ENCODE measurements around the gene CELF5. TPM values are rescaled to one million over a fixed set of nuclear protein-coding genes. Genes with fewer than 3 reads are reported as not detected.
"Not testable (repeated sequence)": the region's sequence is repeated elsewhere in the genome, so short reads cannot be mapped to it uniquely, and the experiment has no call there.

Gene CELF5
- total RNA-seq, 1 donor from 2014 or later, result not detected

DNA sequence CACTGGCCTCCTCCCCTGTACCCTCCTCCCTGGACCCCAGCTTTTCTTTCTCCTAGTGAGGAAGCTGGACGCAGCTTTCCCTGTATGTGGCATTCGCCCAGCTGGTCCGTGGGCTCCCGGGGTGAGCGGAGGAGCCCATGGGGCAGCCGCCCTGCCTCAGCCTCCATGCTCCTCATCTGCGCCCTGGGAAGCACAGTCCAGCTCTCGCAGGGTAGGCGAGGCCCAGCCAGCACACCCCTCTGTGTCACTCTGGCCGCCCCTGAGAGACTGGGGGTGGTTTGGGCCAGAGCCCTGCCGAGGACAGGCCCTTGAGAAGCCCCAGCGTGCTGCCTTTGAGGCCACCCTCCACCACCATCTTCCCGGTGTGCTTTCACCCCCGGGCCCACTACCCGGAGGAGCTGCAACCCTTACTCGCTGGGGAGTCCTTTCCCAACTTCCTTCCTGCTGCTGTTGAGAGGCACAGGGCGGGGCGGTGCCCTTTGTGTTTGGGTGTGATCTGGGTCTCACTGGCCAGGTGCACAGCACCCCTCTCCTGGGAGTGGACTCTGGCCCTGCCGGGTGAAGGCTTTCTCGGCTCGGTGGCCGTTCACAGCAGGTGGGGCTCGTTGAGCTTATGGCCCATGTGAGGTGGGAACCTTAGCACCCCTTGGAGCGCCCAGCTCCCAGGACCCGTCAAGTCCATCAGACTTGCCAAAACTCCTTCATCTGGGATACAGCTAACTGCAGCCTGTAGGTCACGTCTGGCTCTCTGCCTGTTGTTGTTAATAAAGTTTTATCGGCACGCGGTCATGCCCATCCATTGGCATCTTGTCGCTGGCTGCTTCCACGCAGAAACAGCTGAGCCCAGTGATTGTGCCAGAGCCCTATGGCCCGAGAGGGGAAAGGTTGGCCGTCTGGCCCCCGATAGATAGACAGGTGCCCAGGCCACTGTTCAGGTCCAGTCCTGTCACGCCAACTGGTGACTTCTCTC, 35.5 kb upstream of the CELF5 start:
- Mint-ChIP-seq H3K27ac (no peak overlapping the region), H3K27me3 (no peaks in the 10 kb centered on the region), H3K4me3 (peak overlapping the region; percentile 41), H3K36me3 (ENCODE audit: low read depth) (peaks cover 33% of the 10 kb centered on the region), H3K4me1 (peaks cover 57% of the 10 kb centered on the region), H3K9me3 (no peaks in the 10 kb centered on the region)
- DNase-seq (no peak), ATAC-seq (ENCODE audit: low read depth) (no peak)
- POLR2A ChIA-PET, result interaction anchor here (0.5 kb wide), 1 partner anchor 30 kb away, joined by 7 read pairs; no protein-coding TSS in a partner anchor
- intact Hi-C loops (cut with micrococcal nuclease), result loop anchor here (10.0 kb wide), 2 partner anchors 386 to 1104 kb away; partner anchors contain the start of gene HMG20B
- TF ChIP-seq, protein P1, sequence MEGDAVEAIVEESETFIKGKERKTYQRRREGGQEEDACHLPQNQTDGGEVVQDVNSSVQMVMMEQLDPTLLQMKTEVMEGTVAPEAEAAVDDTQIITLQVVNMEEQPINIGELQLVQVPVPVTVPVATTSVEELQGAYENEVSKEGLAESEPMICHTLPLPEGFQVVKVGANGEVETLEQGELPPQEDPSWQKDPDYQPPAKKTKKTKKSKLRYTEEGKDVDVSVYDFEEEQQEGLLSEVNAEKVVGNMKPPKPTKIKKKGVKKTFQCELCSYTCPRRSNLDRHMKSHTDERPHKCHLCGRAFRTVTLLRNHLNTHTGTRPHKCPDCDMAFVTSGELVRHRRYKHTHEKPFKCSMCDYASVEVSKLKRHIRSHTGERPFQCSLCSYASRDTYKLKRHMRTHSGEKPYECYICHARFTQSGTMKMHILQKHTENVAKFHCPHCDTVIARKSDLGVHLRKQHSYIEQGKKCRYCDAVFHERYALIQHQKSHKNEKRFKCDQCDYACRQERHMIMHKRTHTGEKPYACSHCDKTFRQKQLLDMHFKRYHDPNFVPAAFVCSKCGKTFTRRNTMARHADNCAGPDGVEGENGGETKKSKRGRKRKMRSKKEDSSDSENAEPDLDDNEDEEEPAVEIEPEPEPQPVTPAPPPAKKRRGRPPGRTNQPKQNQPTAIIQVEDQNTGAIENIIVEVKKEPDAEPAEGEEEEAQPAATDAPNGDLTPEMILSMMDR (IDR thresholded peaks at IDR 0.05), result no peak
- CTCF ChIA-PET, result no interaction called here

DNA sequence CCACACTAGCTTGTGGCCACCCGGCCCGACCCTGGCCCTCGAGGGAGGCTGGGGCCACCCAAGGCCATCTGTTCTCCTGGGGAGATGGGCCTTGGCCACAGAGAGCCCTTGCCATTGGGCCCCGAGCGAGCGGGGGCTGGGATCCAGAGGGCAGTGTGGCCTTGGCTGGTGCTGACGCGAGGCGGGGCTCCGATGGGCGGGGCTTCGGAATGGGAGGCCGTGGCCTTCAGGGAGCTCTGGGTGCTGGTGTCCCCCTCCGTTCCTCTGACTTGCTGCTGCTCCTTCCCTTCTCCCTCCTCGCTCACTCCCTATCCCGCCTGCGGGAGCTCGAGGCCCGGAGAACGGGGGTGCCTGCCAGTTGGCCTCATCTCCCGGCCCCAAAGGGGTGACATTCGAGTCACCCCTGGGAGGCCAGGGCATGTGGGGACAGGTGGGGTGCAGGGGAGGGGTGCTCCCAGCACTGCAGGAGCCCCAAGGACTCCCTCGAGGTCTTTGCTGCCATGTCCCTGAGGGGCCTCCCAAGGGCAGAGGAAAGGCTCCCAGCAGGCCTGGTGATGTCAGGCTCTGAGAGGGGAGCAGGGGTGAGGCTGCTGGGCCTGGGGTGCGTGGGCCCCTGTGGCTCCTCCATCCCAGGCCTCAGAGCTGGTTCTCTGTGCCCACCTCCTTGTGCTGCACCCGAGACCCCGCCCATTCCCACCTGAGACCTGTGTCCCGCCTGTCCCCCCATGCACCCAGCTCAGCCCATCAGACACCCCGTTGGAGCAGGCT, 34.6 kb upstream of the CELF5 start:
- intact Hi-C loops (cut with micrococcal nuclease), result loop anchor here (10.0 kb wide), 2 partner anchors 385 to 1105 kb away; partner anchors contain the start of gene HMG20B
- H3K4me1 Mint-ChIP-seq, result peaks cover 47% of the 10 kb centered on the region
- CTCF ChIA-PET, result no interaction called here
- POLR2A ChIA-PET, result no interaction called here
- no peak overlapping the region for H3K4me3 Mint-ChIP-seq
- peaks cover 36% of the 10 kb centered on the region for H3K36me3 Mint-ChIP-seq (ENCODE audit: low read depth)
- no peak overlapping the region for H3K27ac Mint-ChIP-seq
- no peaks in the 10 kb centered on the region for H3K27me3 Mint-ChIP-seq
- TF ChIP-seq, protein P1 (IDR thresholded peaks at IDR 0.05), result no peak
- peaks cover 2% of the 10 kb centered on the region for H3K9me3 Mint-ChIP-seq
- ATAC-seq (ENCODE audit: low read depth) (no peak), DNase-seq (no peak)

DNA sequence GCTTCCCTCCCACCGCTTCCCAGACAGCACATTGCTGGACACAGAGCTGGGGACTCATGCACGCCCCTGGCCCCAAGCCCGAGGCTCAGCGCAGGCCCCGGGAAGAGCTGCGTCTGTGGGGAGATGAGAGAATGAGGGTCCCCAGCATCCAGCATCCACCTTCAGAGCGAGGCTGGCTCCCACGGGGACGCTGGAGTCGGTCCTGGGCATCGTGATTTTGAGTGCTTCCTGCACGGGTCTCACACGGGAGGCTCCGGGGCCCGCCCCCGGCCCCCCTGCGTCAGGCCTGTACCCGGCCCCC, 34.0 kb upstream of the CELF5 start:
- peaks cover 42% of the 10 kb centered on the region for H3K4me1 Mint-ChIP-seq
- POLR2A ChIA-PET, result no interaction called here
- no peak overlapping the region for H3K27ac Mint-ChIP-seq
- H3K27me3 Mint-ChIP-seq, result no peaks in the 10 kb centered on the region
- ATAC-seq (ENCODE audit: low read depth) (no peak), DNase-seq (no peak)
- intact Hi-C loops (cut with micrococcal nuclease), result no loop called here
- H3K9me3 Mint-ChIP-seq, result peaks cover 2% of the 10 kb centered on the region
- TF ChIP-seq, protein P1 (IDR thresholded peaks at IDR 0.05), result no peak
- H3K4me3 Mint-ChIP-seq, result no peak overlapping the region
- CTCF ChIA-PET, result no interaction called here
- H3K36me3 Mint-ChIP-seq (ENCODE audit: low read depth), result peaks cover 32% of the 10 kb centered on the region

DNA sequence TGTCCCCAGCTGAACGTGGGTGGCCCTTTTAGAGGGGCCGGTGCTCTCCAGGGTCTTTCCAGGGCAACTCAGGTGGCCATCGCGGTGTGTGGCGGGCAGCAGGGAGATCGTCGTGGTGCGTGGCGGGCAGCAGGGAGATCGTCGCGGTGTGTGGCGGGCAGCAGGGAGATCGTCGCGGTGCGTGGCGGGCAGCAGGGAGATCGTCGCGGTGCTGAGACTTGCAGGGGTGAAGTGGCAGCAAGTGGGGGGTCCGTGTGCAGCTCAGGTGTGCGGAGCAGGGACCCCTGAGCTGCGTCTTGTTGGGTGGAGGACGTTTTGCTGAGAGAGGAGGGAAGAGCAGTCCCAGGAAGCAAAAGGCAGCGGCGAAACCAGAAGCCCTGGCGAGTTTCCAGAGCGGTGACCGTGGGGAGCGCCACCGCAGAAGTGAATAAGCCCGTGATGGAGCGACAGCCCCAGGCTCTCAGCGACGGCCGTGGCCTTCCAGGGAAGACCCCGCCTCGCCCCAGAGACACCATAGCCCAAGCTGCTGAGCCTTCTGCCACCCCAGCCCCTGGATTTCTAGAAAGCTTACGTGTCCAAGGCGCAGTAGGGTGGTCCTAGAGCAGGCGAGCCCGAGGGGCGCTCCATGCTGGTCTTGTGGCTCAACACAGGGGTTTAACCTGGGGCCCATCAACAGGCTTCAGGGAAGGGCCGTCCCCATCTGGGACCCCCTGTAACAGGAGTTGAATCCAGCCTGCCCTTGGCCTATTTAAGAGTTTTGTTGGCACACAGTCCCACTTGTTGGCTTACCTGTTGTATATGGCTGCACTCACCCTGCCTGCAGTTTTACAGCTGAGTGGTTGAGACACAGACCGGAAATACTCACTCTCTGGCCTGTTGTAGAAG, 33.3 kb upstream of the CELF5 start:
- no peak for ATAC-seq (ENCODE audit: low read depth)
- DNase-seq, result no peak
- Mint-ChIP-seq H3K27me3 (no peaks in the 10 kb centered on the region), H3K36me3 (ENCODE audit: low read depth) (peaks cover 34% of the 10 kb centered on the region), H3K4me3 (no peak overlapping the region), H3K4me1 (peaks cover 40% of the 10 kb centered on the region), H3K9me3 (peaks cover 2% of the 10 kb centered on the region), H3K27ac (no peak overlapping the region)
- POLR2A ChIA-PET, result no interaction called here
- CTCF ChIA-PET, result no interaction called here
- intact Hi-C loops (cut with micrococcal nuclease), result no loop called here
- TF ChIP-seq, protein P1 (IDR thresholded peaks at IDR 0.05), result no peak

DNA sequence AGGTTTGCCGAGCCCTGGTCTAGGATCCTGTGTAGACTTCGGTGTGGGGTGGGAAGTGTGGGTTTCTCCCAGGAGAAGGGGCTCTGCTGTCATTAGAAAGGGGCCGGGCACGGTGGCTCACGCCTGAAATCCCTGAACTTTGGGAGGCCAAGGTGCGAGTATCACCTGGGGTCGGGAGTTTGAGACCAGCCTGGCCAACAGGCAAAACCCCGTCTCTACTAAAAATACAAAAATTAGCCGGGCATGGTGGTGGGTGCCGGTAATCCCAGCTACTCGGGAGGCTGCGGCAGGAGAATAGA, 32.7 kb upstream of the CELF5 start:
- ATAC-seq (ENCODE audit: low read depth); intact Hi-C loops (cut with micrococcal nuclease); H3K27ac Mint-ChIP-seq; DNase-seq; H3K9me3 Mint-ChIP-seq; CTCF ChIA-PET; H3K4me3 Mint-ChIP-seq; POLR2A ChIA-PET; H3K27me3 Mint-ChIP-seq: not testable (repeated sequence)
- Mint-ChIP-seq H3K36me3 (ENCODE audit: low read depth) (peaks cover 37% of the 10 kb centered on the region), H3K4me1 (peaks cover 36% of the 10 kb centered on the region)
